Natural killer cell (primary cell): Measurements from ENCODE around the gene PTPRS. TPM values are rescaled to one million over a fixed set of nuclear protein-coding genes. Genes with fewer than 3 reads are reported as not detected.

ENCODE experiments used
- ATAC-seq, 3 donors: fragments of 150-1000 bp in 2 of 3; fragments of 200-7000 bp in 1 of 3; cut with Tn5 transposase; 1 replicate in 1 of 3; 2 replicates in 2 of 3; pipeline ENCODE4 v1.10.0; 2021; ENCODE audit warnings: mild to moderate bottlenecking in 2 of 3, moderate library complexity in 2 of 3
- DNase-seq, 2 donors: peaks; one replicate each; pipeline versions ENCODE4 v3.0.0 to v3.0.0-alpha.2; 2013 to 2021; ENCODE audit warnings: mixed read lengths in 1 of 2
- H3K27ac ChIP-seq: one replicate; pipeline ENCODE4 v1.5.1; 2013; ENCODE audit warnings: mild to moderate bottlenecking, low read length
- H3K27me3 ChIP-seq: one replicate; pipeline ENCODE4 v1.6.1; 2013; ENCODE audit warnings: low read length; ENCODE audit not compliant: control insufficient read depth, insufficient read depth
- H3K36me3 ChIP-seq: one replicate; pipeline ENCODE4 v1.6.1; 2013; ENCODE audit warnings: low read length; ENCODE audit not compliant: control insufficient read depth, insufficient read depth
- H3K4me1 ChIP-seq: one replicate; pipeline ENCODE4 v1.6.1; 2013; ENCODE audit warnings: low read length; ENCODE audit not compliant: control insufficient read depth, insufficient read depth
- H3K4me3 ChIP-seq: one replicate; pipeline ENCODE4 v1.5.1; 2013; ENCODE audit warnings: low read length
- H3K9me3 ChIP-seq: one replicate; pipeline ENCODE4 v1.6.1; 2013; ENCODE audit warnings: low read length; ENCODE audit not compliant: control insufficient read depth, insufficient read depth
- H3K27ac Mint-ChIP-seq, 2 donors: one replicate each; pipeline ENCODE4 v1.8.0; 2022; ENCODE audit warnings: mild to moderate bottlenecking in 2 of 2, mixed read lengths in 2 of 2, moderate library complexity in 1 of 2
- H3K27me3 Mint-ChIP-seq, 2 donors: one replicate each; pipeline ENCODE4 v1.8.0; 2022; ENCODE audit warnings: low read depth in 2 of 2, mixed read lengths in 2 of 2
- H3K36me3 Mint-ChIP-seq: one replicate; pipeline ENCODE4 v1.8.0; 2022; ENCODE audit warnings: mixed read lengths
- H3K4me1 Mint-ChIP-seq, 2 donors: one replicate each; pipeline ENCODE4 v1.8.0; 2022; ENCODE audit warnings: mixed read lengths in 2 of 2
- H3K4me3 Mint-ChIP-seq: one replicate; pipeline ENCODE4 v1.8.0; 2022; ENCODE audit warnings: mild to moderate bottlenecking, moderate library complexity, mixed read lengths
- H3K9me3 Mint-ChIP-seq, 2 donors: one replicate each; pipeline ENCODE4 v1.8.0; 2022; ENCODE audit warnings: mixed read lengths in 2 of 2
- CTCF ChIP-seq: fragments of 200-600 bp; IDR thresholded peaks from one replicate; pipeline ENCODE4 v1.8.0; 2022; ENCODE audit warnings: antibody characterized with exemption
- WGBS: methylation state at CpG from one replicate; pipeline ENCODE4 v1.1.7; 2013; ENCODE audit warnings: missing lambda C conversion rate; ENCODE audit not compliant: insufficient coverage; 5-methylcytosine and 5-hydroxymethylcytosine counted together
- intact Hi-C: fragments of 100-400 bp; cut with micrococcal nuclease; formaldehyde crosslinking; loops from one replicate; pipeline ENCODE4 v1.14.2; 2022
- total RNA-seq, 4 donors: library from RNA; stranded (reverse); fragments of 120-200 nt in 1 of 4; gene quantifications; one replicate each; pipeline versions ENCODE4 v1.2.3 to v1.2.4, GENCODE V29; 2013 to 2022

PTPRS gene
- total RNA-seq, 3 donors from 2014 or later (not counting 1 experiment from before 2014, with no cell fraction given), result 0.47 to 0.73 (median 0.61) TPM

- Mint-ChIP-seq H3K27ac (no peak overlapping the region), H3K4me1 (no peaks in the 10 kb centered on the region), H3K9me3 (peaks cover 0 to 3% of the 10 kb centered on the region in 2 donors), H3K36me3 (no peaks in the 10 kb centered on the region), H3K4me3 (no peak overlapping the region), H3K27me3 (peaks cover under 1 to 11% of the 10 kb centered on the region in 2 donors)
- no peaks in the 10 kb centered on the region for H3K9me3 ChIP-seq
- intact Hi-C loops, result no loop called here
- H3K27me3 ChIP-seq, result no peaks in the 10 kb centered on the region
- H3K4me3 ChIP-seq, result no peak overlapping the region
- no peaks in the 10 kb centered on the region for H3K4me1 ChIP-seq
- H3K36me3 ChIP-seq, result no peaks in the 10 kb centered on the region
- DNase-seq (no peak), ATAC-seq (no peak)
- no peak overlapping the region for H3K27ac ChIP-seq
- 91% methylated on average over 4 of the region's 4 CpGs for WGBS
- TF ChIP-seq CTCF, result no peak
Measured at GRCh38 chr19:5361407-5361806, 20.8 kb upstream of the PTPRS start.

GRCh38 chr19:5360003-5360780 is 19.6 kb upstream of the PTPRS start:
- no peak overlapping the region for H3K4me3 Mint-ChIP-seq
- Histone ChIP-seq H3K36me3 (no peaks in the 10 kb centered on the region), H3K4me3 (no peak overlapping the region), H3K9me3 (no peaks in the 10 kb centered on the region), H3K4me1 (no peaks in the 10 kb centered on the region), H3K27ac (no peak overlapping the region), H3K27me3 (no peaks in the 10 kb centered on the region)
- H3K27ac Mint-ChIP-seq, result no peak overlapping the region
- no peaks in the 10 kb centered on the region for H3K4me1 Mint-ChIP-seq
- no peaks in the 10 kb centered on the region for H3K36me3 Mint-ChIP-seq
- TF ChIP-seq CTCF, result no peak
- WGBS, result 67% methylated on average over 9 of the region's 9 CpGs
- peaks cover 7 to 16% of the 10 kb centered on the region in 2 donors for H3K27me3 Mint-ChIP-seq
- no peak for DNase-seq
- H3K9me3 Mint-ChIP-seq, result peaks cover 0 to 3% of the 10 kb centered on the region in 2 donors
- ATAC-seq, result no peak
- intact Hi-C loops, result no loop called here

- no peak for DNase-seq
- 62% methylated on average over 9 of the region's 9 CpGs for WGBS
- Mint-ChIP-seq H3K9me3 (peaks cover 0 to 3% of the 10 kb centered on the region in 2 donors), H3K27ac (no peak overlapping the region), H3K27me3 (peaks cover 7 to 16% of the 10 kb centered on the region in 2 donors), H3K4me3 (no peak overlapping the region), H3K4me1 (no peaks in the 10 kb centered on the region), H3K36me3 (no peaks in the 10 kb centered on the region)
- H3K4me3 ChIP-seq, result no peak overlapping the region
- H3K27ac ChIP-seq, result no peak overlapping the region
- H3K4me1 ChIP-seq, result no peaks in the 10 kb centered on the region
- H3K9me3 ChIP-seq, result no peaks in the 10 kb centered on the region
- intact Hi-C loops, result no loop called here
- H3K27me3 ChIP-seq, result no peaks in the 10 kb centered on the region
- ATAC-seq, result no peak
- H3K36me3 ChIP-seq, result no peaks in the 10 kb centered on the region
- no peak for TF ChIP-seq CTCF
Measured at GRCh38 chr19:5358173-5358800, 17.7 kb upstream of the PTPRS start.
